Spleen (tissue), 11 donors: ENCODE data around the gene S1PR3. TPM values are rescaled to one million over a fixed set of nuclear protein-coding genes. Genes with fewer than 3 reads are reported as not detected.

Source experiments
- DNase-seq: peaks from one replicate; pipeline ENCODE4 v3.0.0-alpha.2; 2020
- H3K27ac ChIP-seq, 8 donors: fragments of 200-600 bp; sonication (generic) in 7 of 8; 1 replicate in 4 of 8; 2 replicates in 4 of 8; pipeline versions ENCODE4 v1.5.0 to v1.8.0; 2016 to 2021; ENCODE audit warnings: inconsistent platforms in 4 of 8, mild to moderate bottlenecking in 4 of 8, moderate library complexity in 1 of 8
- H3K27me3 ChIP-seq, 7 donors: fragments of 200-600 bp; sonication (generic) in 6 of 7; replicated peaks in 1 of 7; 1 replicate in 4 of 7; 2 replicates in 3 of 7; pipeline versions ENCODE4 v1.5.0 to v1.8.0; 2016 to 2021; ENCODE audit warnings: inconsistent platforms in 3 of 7, mild to moderate bottlenecking in 1 of 7
- H3K36me3 ChIP-seq, 6 donors: fragments of 200-600 bp; sonication (generic) in 5 of 6; 1 replicate in 4 of 6; 2 replicates in 2 of 6; pipeline versions ENCODE4 v1.5.0 to v1.8.0; 2016 to 2021; ENCODE audit warnings: inconsistent platforms in 2 of 6
- H3K4me1 ChIP-seq, 6 donors: fragments of 200-600 bp; sonication (generic) in 5 of 6; 1 replicate in 3 of 6; 2 replicates in 3 of 6; pipeline versions ENCODE4 v1.5.0 to v1.8.0; 2016 to 2021; ENCODE audit warnings: inconsistent platforms in 3 of 6
- H3K4me3 ChIP-seq, 8 donors: fragments of 200-600 bp; sonication (generic) in 7 of 8; 1 replicate in 4 of 8; 2 replicates in 4 of 8; pipeline versions ENCODE4 v1.5.0 to v1.8.0; 2016 to 2021; ENCODE audit warnings: inconsistent platforms in 4 of 8, mild to moderate bottlenecking in 4 of 8, moderate library complexity in 2 of 8
- H3K9me3 ChIP-seq, 8 donors: fragments of 200-600 bp; sonication (generic) in 7 of 8; 1 replicate in 4 of 8; 2 replicates in 4 of 8; pipeline versions ENCODE4 v1.5.0 to v1.8.0; 2016 to 2021; ENCODE audit warnings: inconsistent platforms in 4 of 8
- POLR2A ChIP-seq, 3 donors: fragments of 450-650 bp; IDR thresholded peaks; one replicate each; pipeline ENCODE4 v1.5.1; 2017; ENCODE audit warnings: antibody characterized with exemption in 3 of 3, mild to moderate bottlenecking in 1 of 3
- POLR2AphosphoS5 ChIP-seq, 3 donors: sonication (generic); formaldehyde crosslinking; IDR thresholded peaks; one replicate each; pipeline ENCODE4 v1.5.1; 2017; ENCODE audit warnings: antibody characterized with exemption in 3 of 3
- WGBS, 5 donors: extraction: QIAGEN DNeasy Blood & Tissue Kit in 3 of 5; methylation state at CpG; one replicate each; pipeline versions ENCODE4 v1.1.5 to v1.1.7; 2013 to 2018; 5-methylcytosine and 5-hydroxymethylcytosine counted together
- intact Hi-C: fragments of 100-400 bp; cut with DNase I; formaldehyde crosslinking; loops from one replicate; pipeline ENCODE4 v1.15.0; 2023; ENCODE audit warnings: low total_unique reads
- polyA plus RNA-seq, 3 donors: library from polyadenylated mRNA; stranded (reverse); fragments of 200-250 nt; gene quantifications; one replicate each; pipeline ENCODE4 v1.2.1, GENCODE V29; 2013
- total RNA-seq, 7 donors: library from RNA; depleted of rRNA in 3 of 7; stranded (reverse); fragments of >200 nt in 3 of 7; fragmentation: NEBNext Ultra II Directional in 4 of 7; extraction: Animal tissue kit (Norgen Biotek cat#: 25700) in 4 of 7; gene quantifications; one replicate each; pipeline versions ENCODE4 v1.1.0 to v1.2.1, GENCODE V29; 2016 to 2021
- TF ChIP-seq, protein P1 (sequence below), 11 experiments: fragments of 200-600 bp in 7 of 11; fragments of 450-650 bp in 4 of 11; sonication (generic) in 4 of 11; IDR thresholded peaks in 8 of 11; conservative IDR thresholded peaks in 3 of 11; 1 replicate in 7 of 11; 2 replicates in 4 of 11; pipeline versions ENCODE4 v1.4.0 to v1.8.0; 2016 to 2021; ENCODE audit warnings: antibody characterized with exemption in 11 of 11, inconsistent platforms in 4 of 11, mild to moderate bottlenecking in 1 of 11
- donor health status: healthy with polysubstance abuse.
- donor health status: DM: no; HTN: no; CAD: no; lungs with moderate emphysema.
- donor health status: DM: no; HTN: no; CAD: no.
- donor health status: Bipolar disorder and iron deficiency.
- donor health status: healthy.
- donor health status: DM: no; HTN: no; CAD: no.
- donor health status: DM: yes; HTN: yes; CAD: no.

The S1PR3 gene
- total and polyA plus RNA-seq, 10 donors, result 6.4 to 50.9 (median 34.3) TPM

GRCh38 chr9:88990041-88990728 lies 1.1 kb upstream of the S1PR3 start:
- peak overlapping the region in 6 of 8 donors; percentile 54 to 87 (median 80) for H3K27ac ChIP-seq
- intact Hi-C loops, result no loop called here

GRCh38 chr9:88990729-88991065 lies 571 bp upstream of the S1PR3 start:
- Histone ChIP-seq H3K4me3 (peak overlapping the region; percentile 35 to 80 (median 66)), H3K27ac (peak overlapping the region in 5 of 8 donors; percentile 49 to 87 (median 82)), H3K27me3 (peaks cover 0 to 51% (median 8%) of the 10 kb centered on the region in 7 donors), H3K36me3 (peaks cover 0 to 5% (median 0%) of the 10 kb centered on the region in 6 donors), H3K9me3 (no peaks in the 10 kb centered on the region), H3K4me1 (peaks cover 12 to 73% (median 34%) of the 10 kb centered on the region in 6 donors)
- intact Hi-C loops, result no loop called here
- 22 to 35% (median 31%) methylated on average over 15 to 21 of the region's 21 CpGs for WGBS, 5 donors
- TF ChIP-seq POLR2A (IDR thresholded peaks at IDR 0.05), result no peak
- TF ChIP-seq POLR2AphosphoS5 (IDR thresholded peaks at IDR 0.05), result no peak
- TF ChIP-seq, protein P1, sequence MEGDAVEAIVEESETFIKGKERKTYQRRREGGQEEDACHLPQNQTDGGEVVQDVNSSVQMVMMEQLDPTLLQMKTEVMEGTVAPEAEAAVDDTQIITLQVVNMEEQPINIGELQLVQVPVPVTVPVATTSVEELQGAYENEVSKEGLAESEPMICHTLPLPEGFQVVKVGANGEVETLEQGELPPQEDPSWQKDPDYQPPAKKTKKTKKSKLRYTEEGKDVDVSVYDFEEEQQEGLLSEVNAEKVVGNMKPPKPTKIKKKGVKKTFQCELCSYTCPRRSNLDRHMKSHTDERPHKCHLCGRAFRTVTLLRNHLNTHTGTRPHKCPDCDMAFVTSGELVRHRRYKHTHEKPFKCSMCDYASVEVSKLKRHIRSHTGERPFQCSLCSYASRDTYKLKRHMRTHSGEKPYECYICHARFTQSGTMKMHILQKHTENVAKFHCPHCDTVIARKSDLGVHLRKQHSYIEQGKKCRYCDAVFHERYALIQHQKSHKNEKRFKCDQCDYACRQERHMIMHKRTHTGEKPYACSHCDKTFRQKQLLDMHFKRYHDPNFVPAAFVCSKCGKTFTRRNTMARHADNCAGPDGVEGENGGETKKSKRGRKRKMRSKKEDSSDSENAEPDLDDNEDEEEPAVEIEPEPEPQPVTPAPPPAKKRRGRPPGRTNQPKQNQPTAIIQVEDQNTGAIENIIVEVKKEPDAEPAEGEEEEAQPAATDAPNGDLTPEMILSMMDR (IDR thresholded peaks at IDR 0.05 in 8 of 11, conservative IDR thresholded peaks at IDR 0.05 in 3 of 11), result no peak
- no peak for DNase-seq

More at GRCh38 chr9:88990041-88990728, 1.1 kb upstream of the S1PR3 start:
- WGBS, 5 donors, result 83 to 86% (median 85%) methylated on average over 25 of the region's 25 CpGs
- no peaks in the 10 kb centered on the region for H3K36me3 ChIP-seq
- no peak for DNase-seq
- H3K27me3 ChIP-seq, result peaks cover 0 to 54% (median 8%) of the 10 kb centered on the region in 7 donors
- H3K4me1 ChIP-seq, result peaks cover 11 to 69% (median 33%) of the 10 kb centered on the region in 6 donors
- H3K4me3 ChIP-seq, result peak overlapping the region in 2 of 8 donors; percentile 67 to 80
- no peaks in the 10 kb centered on the region for H3K9me3 ChIP-seq
- no peak for TF ChIP-seq POLR2A (IDR thresholded peaks at IDR 0.05)
- no peak for TF ChIP-seq POLR2AphosphoS5 (IDR thresholded peaks at IDR 0.05)
- TF ChIP-seq, protein P1 (IDR thresholded peaks at IDR 0.05 in 8 of 11, conservative IDR thresholded peaks at IDR 0.05 in 3 of 11), result no peak

GRCh38 chr9:88992556-88992955 lies 1.3 kb downstream of the S1PR3 start:
- intact Hi-C loops, result no loop called here
- H3K27me3 ChIP-seq, result peaks cover 0 to 52% (median 8%) of the 10 kb centered on the region in 7 donors
- H3K9me3 ChIP-seq, result no peaks in the 10 kb centered on the region
- TF ChIP-seq POLR2AphosphoS5 (IDR thresholded peaks at IDR 0.05), result no peak
- TF ChIP-seq, protein P1 (IDR thresholded peaks at IDR 0.05 in 8 of 11, conservative IDR thresholded peaks at IDR 0.05 in 3 of 11), result no peak
- TF ChIP-seq POLR2A (IDR thresholded peaks at IDR 0.05), result no peak
- peaks cover 12 to 88% (median 34%) of the 10 kb centered on the region in 6 donors for H3K4me1 ChIP-seq
- H3K36me3 ChIP-seq, result peaks cover 0 to 17% (median 0%) of the 10 kb centered on the region in 6 donors
- peak overlapping the region in 3 of 8 donors; percentile 79 to 87 (median 82) for H3K27ac ChIP-seq
- no peak for DNase-seq
- 68 to 89% (median 78%) methylated on average over 4 of the region's 4 CpGs for WGBS, 5 donors
- peak overlapping the region; percentile 47 to 80 (median 68) for H3K4me3 ChIP-seq

DNA sequence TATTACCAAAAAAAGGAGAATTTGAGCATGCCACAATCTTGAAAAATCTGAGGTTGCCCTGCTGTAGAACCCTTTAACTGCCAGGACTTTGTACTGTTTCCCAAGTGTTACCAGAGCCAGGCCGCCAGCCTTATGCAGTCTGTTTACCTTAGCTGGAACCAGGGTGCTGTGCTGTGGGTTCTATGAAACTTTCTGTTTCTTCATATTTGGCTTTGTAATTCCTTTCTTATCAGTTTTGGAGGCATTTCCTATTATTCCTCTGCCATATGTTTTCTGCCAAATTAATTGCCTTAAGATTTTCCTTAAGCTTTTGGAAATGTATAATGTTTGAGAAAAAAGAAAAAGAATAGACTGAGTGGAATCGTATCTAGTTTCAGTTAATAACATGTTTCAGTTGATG lies 2.1 kb downstream of the S1PR3 start:
- DNase-seq, result no peak
- no peak for TF ChIP-seq POLR2AphosphoS5 (IDR thresholded peaks at IDR 0.05)
- no peak for TF ChIP-seq POLR2A (IDR thresholded peaks at IDR 0.05)
- TF ChIP-seq, protein P1 (IDR thresholded peaks at IDR 0.05 in 8 of 11, conservative IDR thresholded peaks at IDR 0.05 in 3 of 11), result no peak
- H3K27ac ChIP-seq, result peak overlapping the region in 5 of 8 donors; percentile 2 to 87 (median 36)
- intact Hi-C loops, result no loop called here
- peaks cover 0 to 52% (median 8%) of the 10 kb centered on the region in 7 donors for H3K27me3 ChIP-seq
- peak overlapping the region; percentile 12 to 80 (median 68) for H3K4me3 ChIP-seq
- peaks cover 0 to 17% (median 0%) of the 10 kb centered on the region in 6 donors for H3K36me3 ChIP-seq
- H3K9me3 ChIP-seq, result no peaks in the 10 kb centered on the region
- WGBS, 5 donors, result 62 to 78% (median 71%) methylated on average over 2 of the region's 2 CpGs
- H3K4me1 ChIP-seq, result peaks cover 12 to 95% (median 38%) of the 10 kb centered on the region in 6 donors
